GM23338 (cell line): ENCODE data around the gene SLC39A11. TPM values are rescaled to one million over a fixed set of nuclear protein-coding genes. Genes with fewer than 3 reads are reported as not detected.

Experiments
- ATAC-seq: fragments of 200-7000 bp; cut with Tn5 transposase; 3 replicates; pipeline ENCODE4 v1.9.1; 2020
- DNase-seq: peaks from one replicate; pipeline ENCODE4 v3.0.0-alpha.2; 2015; ENCODE audit warnings: low spot score
- H2AFZ ChIP-seq: fragments of 200-600 bp; sonication (generic); 2 replicates; pipeline ENCODE4 v1.8.0; 2016; ENCODE audit warnings: antibody characterized with exemption, mild to moderate bottlenecking, moderate library complexity
- H3F3A ChIP-seq: fragments of 200-600 bp; sonication (generic); replicated peaks from 2 replicates; pipeline ENCODE4 v1.8.0; 2017; ENCODE audit warnings: antibody characterized with exemption, mixed run types, low read depth
- H3K27ac ChIP-seq: fragments of 200-600 bp; sonication (generic); 2 replicates; pipeline ENCODE4 v1.6.1; 2016; ENCODE audit warnings: low read depth
- H3K27me3 ChIP-seq: fragments of 200-600 bp; sonication (generic); 2 replicates; pipeline ENCODE4 v1.8.0; 2016; ENCODE audit warnings: mild to moderate bottlenecking, mixed run types, moderate library complexity; ENCODE audit not compliant: insufficient read depth
- H3K36me3 ChIP-seq: fragments of 200-600 bp; sonication (generic); 2 replicates; pipeline ENCODE4 v1.8.0; 2016; ENCODE audit warnings: mild to moderate bottlenecking; ENCODE audit not compliant: insufficient read depth
- H3K4me1 ChIP-seq: fragments of 200-600 bp; sonication (generic); 2 replicates; pipeline ENCODE4 v1.8.0; 2016; ENCODE audit warnings: mild to moderate bottlenecking, moderate library complexity; ENCODE audit not compliant: insufficient read depth
- H3K4me2 ChIP-seq: fragments of 200-600 bp; sonication (generic); 2 replicates; pipeline ENCODE4 v1.7.1; 2017; ENCODE audit warnings: mixed run types
- H3K4me3 ChIP-seq: fragments of 200-600 bp; sonication (generic); 2 replicates; pipeline ENCODE4 v1.6.1; 2016; ENCODE audit warnings: mixed run types
- H3K79me2 ChIP-seq: fragments of 200-600 bp; sonication (generic); replicated peaks from 2 replicates; pipeline ENCODE4 v1.8.0; 2017; ENCODE audit warnings: mild to moderate bottlenecking; ENCODE audit not compliant: insufficient read depth
- H3K9me2 ChIP-seq: fragments of 200-600 bp; sonication (generic); 2 replicates; pipeline ENCODE4 v1.8.0; 2017; ENCODE audit not compliant: insufficient read depth
- H4K20me1 ChIP-seq: fragments of 200-600 bp; sonication (generic); replicated peaks from 2 replicates; pipeline ENCODE4 v1.8.0; 2017; ENCODE audit warnings: mild to moderate bottlenecking; ENCODE audit not compliant: insufficient read depth
- H3K27ac Mint-ChIP-seq: 2 replicates; pipeline ENCODE4 v1.8.0; 2020; ENCODE audit warnings: inconsistent platforms, mild to moderate bottlenecking, moderate library complexity, mixed read lengths
- H3K27me3 Mint-ChIP-seq: 3 replicates; pipeline ENCODE4 v1.8.0; 2022; ENCODE audit warnings: low read depth, mild to moderate bottlenecking, moderate library complexity, mixed read lengths, inconsistent platforms; ENCODE audit not compliant: insufficient read depth, poor library complexity
- H3K36me3 Mint-ChIP-seq: 3 replicates; pipeline ENCODE4 v1.8.0; 2021; ENCODE audit warnings: low read depth, mild to moderate bottlenecking, inconsistent platforms, moderate library complexity, mixed read lengths
- H3K4me1 Mint-ChIP-seq: 3 replicates; pipeline ENCODE4 v1.8.0; 2020; ENCODE audit warnings: mild to moderate bottlenecking, inconsistent platforms, mixed read lengths
- H3K4me3 Mint-ChIP-seq: 3 replicates; pipeline ENCODE4 v1.8.0; 2021; ENCODE audit warnings: moderate library complexity, mild to moderate bottlenecking, inconsistent platforms, mixed read lengths
- H3K9me3 Mint-ChIP-seq: 3 replicates; pipeline ENCODE4 v1.8.0; 2020; ENCODE audit warnings: moderate library complexity, mild to moderate bottlenecking, inconsistent platforms, mixed read lengths
- CREB1 ChIP-seq: fragments of 250-450 bp; sonication (Bioruptor Pico); IDR thresholded peaks from 2 replicates; pipeline ENCODE4 v1.5.0; 2020; ENCODE audit warnings: low read depth, mild to moderate bottlenecking, moderate library complexity
- CTCF ChIP-seq, 2 experiments: fragments of 200-600 bp in 1 of 2; sonication (generic) in 1 of 2; conservative IDR thresholded peaks; 2 replicates each; pipeline versions ENCODE4 v1.5.1 to v1.6.1; 2016 to 2017; ENCODE audit warnings: antibody characterized with exemption in 2 of 2, low read depth in 2 of 2, mild to moderate bottlenecking in 2 of 2, moderate library complexity in 1 of 2
- JUNB ChIP-seq: IDR thresholded peaks from one replicate; pipeline ENCODE4 v1.6.1; 2016; ENCODE audit warnings: antibody characterized with exemption; ENCODE audit not compliant: unreplicated experiment
- NANOG ChIP-seq: IDR thresholded peaks from 2 replicates; pipeline ENCODE4 v1.6.1; 2016; ENCODE audit warnings: antibody characterized with exemption, borderline replicate concordance
- POLR2AphosphoS5 ChIP-seq: IDR thresholded peaks from 2 replicates; pipeline ENCODE4 v1.6.1; 2016; ENCODE audit warnings: antibody characterized with exemption, low read depth
- ZNF114 ChIP-seq: fragments of 250-450 bp; sonication (Bioruptor Pico); IDR thresholded peaks from 2 replicates; pipeline ENCODE4 v1.5.0; 2020; ENCODE audit warnings: mild to moderate bottlenecking, moderate library complexity
- ZNF331 ChIP-seq: fragments of 250-450 bp; sonication (Bioruptor Pico); IDR thresholded peaks from 2 replicates; pipeline ENCODE4 v1.5.0; 2020; ENCODE audit warnings: low read depth, mild to moderate bottlenecking, moderate library complexity
- polyA plus RNA-seq: library from polyadenylated mRNA; unstranded; fragments of >200 nt; fragmentation: Nextera tagmentation; extraction: Ambion mirVana; gene quantifications from 2 replicates; pipeline ENCODE4 v1.2.1, GENCODE V29; 2016
- total RNA-seq: library from RNA; depleted of rRNA; stranded (reverse); fragments of >200 nt; shearing (Covaris generic); gene quantifications from 2 replicates; pipeline ENCODE4 v1.2.3, GENCODE V29; 2014
- TF ChIP-seq, protein P1 (sequence below): IDR thresholded peaks from 2 replicates; pipeline ENCODE4 v1.6.1; 2016; ENCODE audit warnings: antibody characterized with exemption
- TF ChIP-seq, protein P2 (sequence below): fragments of 250-450 bp; sonication (Bioruptor Pico); IDR thresholded peaks from 2 replicates; pipeline ENCODE4 v1.5.0; 2020; ENCODE audit warnings: mild to moderate bottlenecking, moderate library complexity

Gene SLC39A11
- total and polyA plus RNA-seq, 2 experiments from 2014 or later, result 10.8 to 18.1 TPM

GRCh38 chr17:72812823-72813222, 279.7 kb downstream of the SLC39A11 start:
- Histone ChIP-seq H3F3A (no peaks in the 10 kb centered on the region), H3K36me3 (no peaks in the 10 kb centered on the region), H4K20me1 (no peaks in the 10 kb centered on the region), H3K79me2 (no peaks in the 10 kb centered on the region), H3K4me3 (no peak overlapping the region), H3K4me1 (no peaks in the 10 kb centered on the region), H3K27ac (no peak overlapping the region), H3K9me2 (peaks cover 7% of the 10 kb centered on the region; the same call in 1 of the 2 replicates), H3K4me2 (no peak overlapping the region), H3K27me3 (no peaks in the 10 kb centered on the region), H2AFZ (no peak overlapping the region)
- H3K27me3 Mint-ChIP-seq, result peaks cover 4% of the 10 kb centered on the region
- DNase-seq (no peak), ATAC-seq (no peak)
- no peak overlapping the region for H3K4me3 Mint-ChIP-seq
- peaks cover 15% of the 10 kb centered on the region for H3K9me3 Mint-ChIP-seq
- no peak for TF ChIP-seq CREB1
- no peak for TF ChIP-seq NANOG
- TF ChIP-seq JUNB, result no peak
- TF ChIP-seq, protein P1, sequence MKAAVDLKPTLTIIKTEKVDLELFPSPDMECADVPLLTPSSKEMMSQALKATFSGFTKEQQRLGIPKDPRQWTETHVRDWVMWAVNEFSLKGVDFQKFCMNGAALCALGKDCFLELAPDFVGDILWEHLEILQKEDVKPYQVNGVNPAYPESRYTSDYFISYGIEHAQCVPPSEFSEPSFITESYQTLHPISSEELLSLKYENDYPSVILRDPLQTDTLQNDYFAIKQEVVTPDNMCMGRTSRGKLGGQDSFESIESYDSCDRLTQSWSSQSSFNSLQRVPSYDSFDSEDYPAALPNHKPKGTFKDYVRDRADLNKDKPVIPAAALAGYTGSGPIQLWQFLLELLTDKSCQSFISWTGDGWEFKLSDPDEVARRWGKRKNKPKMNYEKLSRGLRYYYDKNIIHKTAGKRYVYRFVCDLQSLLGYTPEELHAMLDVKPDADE, result no peak
- no peak for TF ChIP-seq POLR2AphosphoS5
- TF ChIP-seq, protein P2, sequence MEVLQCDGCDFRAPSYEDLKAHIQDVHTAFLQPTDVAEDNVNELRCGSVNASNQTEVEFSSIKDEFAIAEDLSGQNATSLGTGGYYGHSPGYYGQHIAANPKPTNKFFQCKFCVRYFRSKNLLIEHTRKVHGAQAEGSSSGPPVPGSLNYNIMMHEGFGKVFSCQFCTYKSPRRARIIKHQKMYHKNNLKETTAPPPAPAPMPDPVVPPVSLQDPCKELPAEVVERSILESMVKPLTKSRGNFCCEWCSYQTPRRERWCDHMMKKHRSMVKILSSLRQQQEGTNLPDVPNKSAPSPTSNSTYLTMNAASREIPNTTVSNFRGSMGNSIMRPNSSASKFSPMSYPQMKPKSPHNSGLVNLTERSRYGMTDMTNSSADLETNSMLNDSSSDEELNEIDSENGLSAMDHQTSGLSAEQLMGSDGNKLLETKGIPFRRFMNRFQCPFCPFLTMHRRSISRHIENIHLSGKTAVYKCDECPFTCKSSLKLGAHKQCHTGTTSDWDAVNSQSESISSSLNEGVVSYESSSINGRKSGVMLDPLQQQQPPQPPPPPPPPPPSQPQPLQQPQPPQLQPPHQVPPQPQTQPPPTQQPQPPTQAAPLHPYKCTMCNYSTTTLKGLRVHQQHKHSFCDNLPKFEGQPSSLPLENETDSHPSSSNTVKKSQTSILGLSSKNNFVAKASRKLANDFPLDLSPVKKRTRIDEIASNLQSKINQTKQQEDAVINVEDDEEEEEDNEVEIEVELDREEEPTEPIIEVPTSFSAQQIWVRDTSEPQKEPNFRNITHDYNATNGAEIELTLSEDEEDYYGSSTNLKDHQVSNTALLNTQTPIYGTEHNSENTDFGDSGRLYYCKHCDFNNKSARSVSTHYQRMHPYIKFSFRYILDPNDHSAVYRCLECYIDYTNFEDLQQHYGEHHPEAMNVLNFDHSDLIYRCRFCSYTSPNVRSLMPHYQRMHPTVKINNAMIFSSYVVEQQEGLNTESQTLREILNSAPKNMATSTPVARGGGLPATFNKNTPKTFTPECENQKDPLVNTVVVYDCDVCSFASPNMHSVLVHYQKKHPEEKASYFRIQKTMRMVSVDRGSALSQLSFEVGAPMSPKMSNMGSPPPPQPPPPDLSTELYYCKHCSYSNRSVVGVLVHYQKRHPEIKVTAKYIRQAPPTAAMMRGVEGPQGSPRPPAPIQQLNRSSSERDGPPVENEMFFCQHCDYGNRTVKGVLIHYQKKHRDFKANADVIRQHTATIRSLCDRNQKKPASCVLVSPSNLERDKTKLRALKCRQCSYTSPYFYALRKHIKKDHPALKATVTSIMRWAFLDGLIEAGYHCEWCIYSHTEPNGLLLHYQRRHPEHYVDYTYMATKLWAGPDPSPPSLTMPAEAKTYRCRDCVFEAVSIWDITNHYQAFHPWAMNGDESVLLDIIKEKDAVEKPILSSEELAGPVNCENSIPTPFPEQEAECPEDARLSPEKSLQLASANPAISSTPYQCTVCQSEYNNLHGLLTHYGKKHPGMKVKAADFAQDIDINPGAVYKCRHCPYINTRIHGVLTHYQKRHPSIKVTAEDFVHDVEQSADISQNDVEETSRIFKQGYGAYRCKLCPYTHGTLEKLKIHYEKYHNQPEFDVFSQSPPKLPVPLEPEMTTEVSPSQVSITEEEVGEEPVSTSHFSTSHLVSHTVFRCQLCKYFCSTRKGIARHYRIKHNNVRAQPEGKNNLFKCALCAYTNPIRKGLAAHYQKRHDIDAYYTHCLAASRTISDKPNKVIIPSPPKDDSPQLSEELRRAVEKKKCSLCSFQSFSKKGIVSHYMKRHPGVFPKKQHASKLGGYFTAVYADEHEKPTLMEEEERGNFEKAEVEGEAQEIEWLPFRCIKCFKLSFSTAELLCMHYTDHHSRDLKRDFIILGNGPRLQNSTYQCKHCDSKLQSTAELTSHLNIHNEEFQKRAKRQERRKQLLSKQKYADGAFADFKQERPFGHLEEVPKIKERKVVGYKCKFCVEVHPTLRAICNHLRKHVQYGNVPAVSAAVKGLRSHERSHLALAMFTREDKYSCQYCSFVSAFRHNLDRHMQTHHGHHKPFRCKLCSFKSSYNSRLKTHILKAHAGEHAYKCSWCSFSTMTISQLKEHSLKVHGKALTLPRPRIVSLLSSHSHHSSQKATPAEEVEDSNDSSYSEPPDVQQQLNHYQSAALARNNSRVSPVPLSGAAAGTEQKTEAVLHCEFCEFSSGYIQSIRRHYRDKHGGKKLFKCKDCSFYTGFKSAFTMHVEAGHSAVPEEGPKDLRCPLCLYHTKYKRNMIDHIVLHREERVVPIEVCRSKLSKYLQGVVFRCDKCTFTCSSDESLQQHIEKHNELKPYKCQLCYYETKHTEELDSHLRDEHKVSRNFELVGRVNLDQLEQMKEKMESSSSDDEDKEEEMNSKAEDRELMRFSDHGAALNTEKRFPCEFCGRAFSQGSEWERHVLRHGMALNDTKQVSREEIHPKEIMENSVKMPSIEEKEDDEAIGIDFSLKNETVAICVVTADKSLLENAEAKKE (CRISPR knock-in tag), result no peak
- no peak for TF ChIP-seq ZNF331 (CRISPR knock-in tag)
- TF ChIP-seq ZNF114 (CRISPR knock-in tag), result no peak
- no peak for TF ChIP-seq CTCF (conservative IDR thresholded peaks at IDR 0.05; ENCODE audit: low read depth in 2 of 2)
- peaks cover 10% of the 10 kb centered on the region; the same call in 2 of the 3 replicates for H3K36me3 Mint-ChIP-seq
- no peaks in the 10 kb centered on the region for H3K4me1 Mint-ChIP-seq
- H3K27ac Mint-ChIP-seq, result no peak overlapping the region
